NOMO-1 treated with DMSO at 0.1 percent for 48 hours (cell line): ENCODE data around the gene MBTPS2.
"Not testable (repeated sequence)": the region's sequence is repeated elsewhere in the genome, so short reads cannot be mapped to it uniquely, and the experiment has no call there.

ENCODE experiments used
- DNase-seq: peaks from one replicate; lab custom pipeline; 2025; ENCODE audit not compliant: unreplicated experiment; lab: John Stamatoyannopoulos, UW

Gene MBTPS2

GRCh38 chrX:21855937-21856415 lies 16.6 kb downstream of the MBTPS2 start, which contains the start of gene YY2:
TSS of gene YY2 (plus strand) at chrX:21855987. CDS start at chrX:21856485, 498 bp downstream.
- no peak for DNase-seq

GRCh38 chrX:21856504-21856903 lies 17.1 kb downstream of the MBTPS2 start:
- DNase-seq: no peak

DNA sequence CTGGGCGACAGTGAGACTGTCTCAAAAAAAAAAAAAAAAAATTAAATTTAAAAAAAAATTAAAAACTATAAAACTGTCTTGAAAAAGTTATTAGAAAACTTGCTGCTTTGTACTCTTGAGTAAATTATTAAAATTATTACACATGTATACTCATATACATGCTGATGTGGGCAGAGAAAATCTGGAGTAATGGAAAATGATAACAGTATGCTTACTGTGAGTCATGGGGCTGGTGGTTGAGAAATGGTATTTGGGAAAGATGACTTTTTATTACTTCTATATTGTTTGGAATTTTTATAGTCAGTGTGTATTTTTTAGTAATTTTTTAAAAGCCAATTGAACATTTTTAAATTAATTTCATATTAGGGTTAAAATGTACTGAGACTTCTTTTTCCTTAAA lies 23.8 kb downstream of the MBTPS2 start:
- DNase-seq: no peak

GRCh38 chrX:21865436-21865835 lies 26.0 kb downstream of the MBTPS2 start:
- no peak for DNase-seq

- no peak for DNase-seq
These were observed 31.1 kb downstream of the MBTPS2 start for GRCh38 chrX:21870494-21870893.

DNA sequence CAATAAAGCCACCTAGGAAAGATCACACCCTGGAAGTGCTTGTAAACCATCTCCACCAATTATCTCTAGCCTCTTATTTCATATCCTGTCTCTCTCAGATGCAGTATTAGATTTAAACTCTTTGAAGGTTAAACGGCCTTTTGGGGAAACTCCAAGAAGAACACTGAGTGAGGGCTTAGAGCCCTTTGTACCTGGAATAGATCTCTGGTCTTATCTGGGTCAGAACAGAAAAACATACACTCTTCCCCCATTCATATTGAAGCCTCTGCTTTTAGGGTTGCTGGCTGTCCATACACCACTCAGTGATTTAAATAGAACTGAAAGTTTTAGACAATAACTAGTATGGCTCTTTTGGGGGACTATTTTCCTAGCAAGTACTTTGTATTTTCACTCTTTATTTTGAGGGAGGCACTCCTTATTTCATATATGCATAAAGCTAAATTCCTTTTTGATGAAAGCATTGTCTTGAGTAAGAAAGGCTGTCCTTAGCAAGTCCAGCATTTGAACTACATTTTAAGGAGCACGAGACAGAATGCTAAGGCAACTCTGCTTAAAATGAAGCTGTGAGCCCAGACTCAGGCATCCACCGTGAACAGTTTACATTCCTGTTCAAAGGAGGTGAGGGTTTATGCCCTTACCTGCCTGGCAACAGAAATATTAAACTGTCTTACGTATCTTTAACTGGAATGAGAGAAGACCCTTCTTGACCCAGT lies 33.8 kb downstream of the MBTPS2 start:
- DNase-seq: no peak

- not testable (repeated sequence) for DNase-seq
These were observed 34.8 kb downstream of the MBTPS2 start for GRCh38 chrX:21874182-21874581.

- DNase-seq: no peak
These were observed 35.6 kb downstream of the MBTPS2 start for GRCh38 chrX:21875013-21875412.

DNA sequence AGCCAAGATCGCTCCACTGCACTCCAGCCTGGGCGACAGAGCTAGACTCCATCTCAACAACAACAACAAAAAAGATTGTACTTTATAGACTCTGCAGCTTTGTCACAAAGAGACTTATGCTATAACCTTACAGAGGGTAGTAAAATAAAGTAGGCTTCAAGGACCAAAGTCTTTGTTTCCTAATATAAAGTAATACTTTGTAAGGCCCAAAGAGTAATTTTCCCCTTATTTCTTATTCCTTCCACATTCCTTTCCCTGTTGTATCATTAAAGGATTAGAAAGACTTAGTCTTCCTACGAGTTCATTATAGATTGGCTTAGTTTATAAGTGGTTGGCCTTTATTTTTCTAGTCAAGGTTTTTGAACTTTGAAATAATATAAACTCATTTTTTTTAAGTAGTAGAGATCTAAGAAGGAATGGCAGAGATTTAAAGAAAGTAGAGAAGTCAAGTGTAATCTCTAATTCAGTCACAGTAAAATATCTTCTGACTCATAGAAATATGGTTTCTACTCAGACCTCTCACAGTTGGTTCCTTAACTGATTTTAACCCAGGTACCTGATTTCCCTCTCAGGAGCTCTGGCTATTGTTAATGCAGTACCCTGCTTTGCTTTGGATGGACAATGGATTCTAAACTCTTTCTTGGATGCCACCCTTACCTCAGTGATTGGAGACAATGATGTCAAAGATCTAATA lies 42.6 kb downstream of the MBTPS2 start:
- DNase-seq: no peak

DNA sequence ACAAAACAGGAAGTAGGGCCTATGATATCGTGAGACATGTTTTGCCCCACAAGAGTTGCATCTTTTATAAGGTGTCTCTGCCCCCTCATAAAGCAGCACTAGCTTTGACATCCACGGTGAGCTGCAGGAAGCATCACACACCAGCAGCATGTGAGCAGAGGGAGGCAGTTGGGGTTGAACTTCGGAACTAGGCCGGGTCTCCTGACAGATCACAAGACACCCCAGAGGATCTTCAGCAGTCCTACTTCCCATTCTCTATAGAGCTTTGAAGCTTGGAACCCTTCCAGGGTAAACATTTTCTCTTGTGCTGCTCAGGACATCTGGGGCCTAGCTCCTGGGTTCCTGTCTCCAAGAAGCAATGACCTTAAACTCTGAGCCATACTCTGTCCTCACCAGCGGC lies 43.8 kb downstream of the MBTPS2 start:
- no peak for DNase-seq

- DNase-seq: no peak
These were observed 46.2 kb downstream of the MBTPS2 start for GRCh38 chrX:21885568-21885967.

- DNase-seq: no peak
These were observed 65.9 kb downstream of the MBTPS2 start for GRCh38 chrX:21905313-21905712.

DNA sequence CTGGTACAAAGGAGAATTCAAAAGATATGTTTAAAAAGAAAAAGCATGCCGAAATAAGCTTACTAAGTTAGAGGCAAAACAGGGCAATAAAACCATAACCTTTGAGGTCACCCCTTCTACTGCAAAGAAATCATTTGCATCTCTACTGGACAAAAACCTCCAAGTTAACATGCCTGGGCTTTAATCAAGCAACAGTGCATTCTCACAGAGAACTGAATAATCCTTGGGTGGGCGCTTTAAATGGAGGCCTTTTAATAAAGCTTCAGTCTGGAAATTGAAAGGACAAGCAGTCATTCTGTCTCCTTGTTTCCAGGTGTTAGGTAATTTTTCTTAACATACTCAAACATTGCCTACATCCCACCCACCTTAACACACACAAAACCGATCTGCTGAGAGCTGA lies 66.5 kb downstream of the MBTPS2 start:
- DNase-seq: no peak

DNA sequence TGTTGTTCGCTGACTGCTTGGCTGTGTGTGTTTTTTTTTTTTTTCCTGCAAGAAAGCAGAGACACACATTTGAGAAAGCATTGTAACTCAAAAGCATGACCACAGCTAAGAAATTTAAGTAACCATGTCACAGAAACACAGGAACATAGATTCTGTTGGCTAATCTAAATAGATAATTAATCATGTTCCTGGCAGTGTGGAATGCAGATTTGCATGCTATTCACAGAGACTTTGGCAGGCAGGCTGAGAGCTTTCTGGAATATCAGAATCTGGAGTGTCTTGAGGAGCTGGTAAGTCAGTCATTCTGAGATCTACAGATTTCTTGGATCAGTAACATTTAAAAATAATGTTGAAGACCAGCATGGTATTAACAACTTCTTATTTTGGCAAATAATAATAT lies 67.8 kb downstream of the MBTPS2 start:
- no peak for DNase-seq

DNA sequence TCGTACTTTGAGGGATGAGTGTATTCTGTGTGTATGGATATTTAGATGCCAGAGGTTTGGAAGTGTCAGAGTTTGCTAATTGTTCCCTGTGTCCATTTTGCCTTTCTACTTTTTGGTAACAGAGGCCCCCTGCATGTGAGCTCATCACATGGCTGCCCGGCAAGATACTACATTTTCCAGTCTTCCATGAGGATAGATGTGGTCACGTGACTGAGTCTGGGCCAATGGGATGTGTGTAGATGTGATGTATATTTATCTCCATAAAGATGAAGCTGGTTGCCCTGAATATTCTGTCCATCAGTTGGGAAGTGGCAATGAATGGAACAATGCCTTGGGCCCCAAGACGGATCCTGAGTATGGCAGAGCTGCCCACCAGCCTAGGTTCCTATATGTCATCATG lies 72.1 kb downstream of the MBTPS2 start:
- no peak for DNase-seq

GRCh38 chrX:21912220-21912619 lies 72.8 kb downstream of the MBTPS2 start:
- DNase-seq: no peak

GRCh38 chrX:21912989-21913388 lies 73.6 kb downstream of the MBTPS2 start:
- DNase-seq: no peak

DNA sequence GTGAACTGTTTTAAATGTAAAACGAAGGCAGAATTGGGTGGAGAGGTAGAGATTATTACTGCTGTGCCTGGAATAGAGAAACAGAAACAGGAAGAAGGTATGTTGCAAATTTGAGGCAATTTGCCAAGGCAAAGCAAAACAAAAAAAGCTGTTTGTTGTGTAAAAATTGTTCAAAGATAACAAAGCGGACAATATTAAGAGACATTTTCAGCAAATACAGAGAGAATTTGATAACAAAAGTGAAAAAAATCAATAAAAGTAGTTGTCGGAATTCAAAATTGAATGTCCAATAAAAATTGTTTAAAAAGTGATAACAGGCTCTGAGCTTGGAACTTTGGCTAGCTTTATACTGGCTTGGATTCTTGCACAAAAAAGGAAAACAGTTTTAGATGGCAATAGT lies 86.7 kb downstream of the MBTPS2 start:
- peak; percentile 70 for DNase-seq

GRCh38 chrX:21926527-21927278 lies 87.3 kb downstream of the MBTPS2 start:
- peak; percentile 64 for DNase-seq

GRCh38 chrX:21929209-21929608 lies 89.8 kb downstream of the MBTPS2 start:
- DNase-seq: peak; percentile 77

GRCh38 chrX:21930986-21931385 lies 91.6 kb downstream of the MBTPS2 start:
- DNase-seq: no peak
